ENCODE results near the gene PSMF1.
"Not testable (repeated sequence)": the region's sequence is repeated elsewhere in the genome, so short reads cannot be mapped to it uniquely, and the experiment has no call there.

PSMF1 gene

DNA sequence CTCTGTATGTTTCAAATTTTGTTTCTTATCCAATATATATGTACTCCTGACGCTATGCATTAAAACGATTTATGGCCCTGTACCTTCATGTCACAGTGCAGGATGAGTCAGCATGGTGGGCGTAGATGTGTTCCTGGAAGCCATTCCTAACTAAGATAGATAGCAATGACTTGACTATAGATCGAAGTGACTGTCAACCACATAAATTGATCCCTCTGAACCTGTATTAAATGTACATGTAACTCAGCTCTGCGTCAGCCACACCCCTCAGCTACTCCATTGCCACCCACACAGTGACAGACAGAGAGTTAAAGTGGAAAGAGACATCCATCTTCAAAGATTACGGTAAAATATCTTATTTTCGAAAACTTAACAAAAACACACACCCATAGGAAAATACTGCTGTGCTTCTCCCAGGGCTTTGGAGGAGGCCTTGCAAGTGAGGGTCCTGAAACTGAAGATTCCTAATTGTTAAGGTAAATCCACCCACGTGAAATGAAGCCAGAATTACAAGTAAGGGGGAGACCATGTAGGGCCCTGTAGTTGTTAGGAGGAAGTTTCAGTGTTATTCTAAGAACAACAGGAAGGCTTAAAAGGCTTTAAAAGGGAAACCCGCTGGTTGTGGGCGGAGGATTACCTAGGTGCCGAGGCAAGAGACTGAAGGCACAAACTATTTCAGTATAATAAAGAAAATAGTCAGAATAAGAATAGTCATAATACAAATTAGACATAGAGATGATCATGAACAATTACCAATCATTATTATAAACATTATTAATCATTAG is 97.2 kb downstream of the PSMF1 start:
- H3K9ac ChIP-seq (ENCODE audit: low read length), result no peak overlapping the region
- TF ChIP-seq EZH2phosphoT487 (IDR thresholded peaks at IDR 0.05; ENCODE audit: low read length), result no peak
- TF ChIP-seq EZH2 (optimal IDR thresholded peaks at IDR 0.05; ENCODE audit: low read depth, low read length), result no peak
- TF ChIP-seq CTCF (IDR thresholded peaks at IDR 0.05; ENCODE audit: low read length), result no peak
- no peak overlapping the region for H3K4me3 ChIP-seq (ENCODE audit: low read length)
- peaks cover 17% of the 10 kb centered on the region for H3K4me1 ChIP-seq (ENCODE audit: low read length)
- 0 out of 2 replicates have a peak overlapping the region, but pooled peaks have one; percentile 21 for H2AFZ ChIP-seq (ENCODE audit: low read length)
- no peaks in the 10 kb centered on the region for H3F3A ChIP-seq (ENCODE audit: insufficient read depth, low read length)
- no peaks in the 10 kb centered on the region for H3K79me2 ChIP-seq (ENCODE audit: low read length)
- no peaks in the 10 kb centered on the region for H3K36me3 ChIP-seq (replicated peaks; ENCODE audit: insufficient read depth, low read length)
- no peaks in the 10 kb centered on the region for H4K20me1 ChIP-seq (ENCODE audit: insufficient read depth, low read length)
- H3K27ac ChIP-seq (ENCODE audit: low read length), result no peak overlapping the region
- H3K27me3 ChIP-seq (replicated peaks; ENCODE audit: insufficient read depth, low read length), result no peaks in the 10 kb centered on the region
- DNase-seq, result peak; percentile 51
- no peaks in the 10 kb centered on the region for H3K9me3 ChIP-seq (replicated peaks; ENCODE audit: insufficient read depth, low read length)
- H3K9me2 ChIP-seq (replicated peaks; ENCODE audit: insufficient read depth, low read length), result no peaks in the 10 kb centered on the region
- H3K4me2 ChIP-seq (ENCODE audit: low read depth, low read length), result peak overlapping the region; percentile 49

GRCh38 chr20:1216527-1217427 is 98.4 kb downstream of the PSMF1 start:
- H3F3A ChIP-seq (ENCODE audit: insufficient read depth, low read length); H3K4me2 ChIP-seq (ENCODE audit: low read depth, low read length); H3K4me3 ChIP-seq (ENCODE audit: low read length); DNase-seq; H3K9me2 ChIP-seq (replicated peaks; ENCODE audit: insufficient read depth, low read length); H3K79me2 ChIP-seq (ENCODE audit: low read length); H3K9ac ChIP-seq (ENCODE audit: low read length); H3K27me3 ChIP-seq (replicated peaks; ENCODE audit: insufficient read depth, low read length); H4K20me1 ChIP-seq (ENCODE audit: insufficient read depth, low read length); H2AFZ ChIP-seq (ENCODE audit: low read length); H3K36me3 ChIP-seq (replicated peaks; ENCODE audit: insufficient read depth, low read length); H3K27ac ChIP-seq (ENCODE audit: low read length); H3K9me3 ChIP-seq (replicated peaks; ENCODE audit: insufficient read depth, low read length): not testable (repeated sequence)
- peaks cover 17% of the 10 kb centered on the region for H3K4me1 ChIP-seq (ENCODE audit: low read length)

All from MM.1S (cell line).